Body of pancreas (tissue), 4 donors: ENCODE results near the gene CLSTN2. TPM values are rescaled to one million over a fixed set of nuclear protein-coding genes. Genes with fewer than 3 reads are reported as not detected.

ENCODE experiments used
- ATAC-seq: fragments of 150-250 bp; one replicate; pipeline ENCODE4 v1.9.1; 2016
- DNase-seq, 4 donors: peaks; one replicate each; pipeline ENCODE4 v3.0.0-alpha.2; 2019
- H3K27ac ChIP-seq, 4 donors: fragments of 200-600 bp; sonication (generic); 1 replicate in 3 of 4; 2 replicates in 1 of 4; pipeline versions ENCODE4 v1.5.1 to v1.6.1; 2016 to 2019; ENCODE audit warnings: mild to moderate bottlenecking in 1 of 4, mixed read lengths in 1 of 4, moderate library complexity in 1 of 4
- H3K27me3 ChIP-seq, 2 donors: fragments of 200-600 bp; sonication (generic); one replicate each; pipeline ENCODE4 v1.6.0; 2016; ENCODE audit warnings: mild to moderate bottlenecking in 1 of 2
- H3K36me3 ChIP-seq, 2 donors: fragments of 200-600 bp; sonication (generic); replicated peaks in 1 of 2; 2 replicates each; pipeline ENCODE4 v1.5.1; 2016; ENCODE audit warnings: low read depth in 2 of 2; ENCODE audit not compliant: insufficient read depth in 1 of 2
- H3K4me1 ChIP-seq: fragments of 200-600 bp; sonication (generic); one replicate; pipeline ENCODE4 v1.6.0; 2016
- H3K4me3 ChIP-seq, 2 donors: fragments of 200-600 bp; sonication (generic); 1 replicate in 1 of 2; 2 replicates in 1 of 2; pipeline ENCODE4 v1.5.1; 2016 to 2019
- H3K9me3 ChIP-seq, 3 donors: fragments of 200-600 bp; sonication (generic); 1 replicate in 2 of 3; 2 replicates in 1 of 3; pipeline ENCODE4 v1.5.1; 2016
- CTCF ChIP-seq, 7 experiments: fragments of 450-650 bp in 4 of 7; fragments of 200-600 bp in 3 of 7; sonication (generic) in 3 of 7; IDR thresholded peaks; one replicate each; pipeline ENCODE4 v1.5.1; 2016 to 2019; ENCODE audit warnings: antibody characterized with exemption in 7 of 7
- POLR2A ChIP-seq, 3 donors: fragments of 450-650 bp; IDR thresholded peaks; one replicate each; pipeline ENCODE4 v1.6.1; 2016; ENCODE audit warnings: antibody characterized with exemption in 3 of 3, mild to moderate bottlenecking in 2 of 3
- WGBS, 2 donors: methylation state at CpG; one replicate each; pipeline ENCODE4 v1.1.5; 2017; 5-methylcytosine and 5-hydroxymethylcytosine counted together
- intact Hi-C: fragments of 100-400 bp; cut with DNase I; formaldehyde crosslinking; loops from one replicate; pipeline ENCODE4 v1.15.1; 2023
- total RNA-seq, 2 donors: library from RNA; depleted of rRNA; stranded (reverse); fragments of >200 nt; gene quantifications; one replicate each; pipeline ENCODE4 v1.1.0, GENCODE V29; 2016

Gene CLSTN2
- total RNA-seq, 2 donors from 2014 or later = 14.5 to 14.8 TPM

GRCh38 chr3:140433431-140433830, 498.4 kb downstream of the CLSTN2 start:
- intact Hi-C loops = no loop called here
- no peak for DNase-seq
- Histone ChIP-seq H3K4me3 (no peak overlapping the region), H3K36me3 (no peaks in the 10 kb centered on the region), H3K27ac (no peak overlapping the region), H3K9me3 (no peaks in the 10 kb centered on the region), H3K27me3 (no peaks in the 10 kb centered on the region), H3K4me1 (no peaks in the 10 kb centered on the region)
- 90 to 100% methylated on average over 2 of the region's 2 CpGs for WGBS, 2 donors
- TF ChIP-seq POLR2A (IDR thresholded peaks at IDR 0.05) (no peak), CTCF (IDR thresholded peaks at IDR 0.05) (no peak)
- no peak for ATAC-seq

- WGBS, 2 donors = 82 to 89% methylated on average over 5 of the region's 5 CpGs
- TF ChIP-seq CTCF (IDR thresholded peaks at IDR 0.05) = no peak
- DNase-seq (no peak), ATAC-seq (no peak)
- intact Hi-C loops = no loop called here
- Histone ChIP-seq H3K4me3 (no peak overlapping the region), H3K9me3 (no peaks in the 10 kb centered on the region), H3K27ac (no peak overlapping the region), H3K36me3 (no peaks in the 10 kb centered on the region), H3K4me1 (no peaks in the 10 kb centered on the region), H3K27me3 (no peaks in the 10 kb centered on the region)
These were observed 499.4 kb downstream of the CLSTN2 start for GRCh38 chr3:140434261-140434905.

- no peak for ATAC-seq
- H3K4me1 ChIP-seq = no peaks in the 10 kb centered on the region
- TF ChIP-seq CTCF (IDR thresholded peaks at IDR 0.05) = no peak
- TF ChIP-seq POLR2A (IDR thresholded peaks at IDR 0.05) = no peak
- H3K27me3 ChIP-seq = no peaks in the 10 kb centered on the region
- no peak for DNase-seq
- H3K9me3 ChIP-seq = no peaks in the 10 kb centered on the region
- 90 to 94% methylated on average over 4 of the region's 4 CpGs for WGBS, 2 donors
- no peak overlapping the region for H3K4me3 ChIP-seq
- H3K36me3 ChIP-seq = no peaks in the 10 kb centered on the region
- intact Hi-C loops = no loop called here
- H3K27ac ChIP-seq = no peak overlapping the region
These were observed 501.4 kb downstream of the CLSTN2 start for GRCh38 chr3:140436421-140436820.

GRCh38 chr3:140438736-140439470, 503.9 kb downstream of the CLSTN2 start:
- ATAC-seq = no peak
- 77% methylated on average over 6 of the region's 6 CpGs for WGBS, 2 donors
- TF ChIP-seq POLR2A (IDR thresholded peaks at IDR 0.05) (no peak), CTCF (IDR thresholded peaks at IDR 0.05) (no peak)

DNA sequence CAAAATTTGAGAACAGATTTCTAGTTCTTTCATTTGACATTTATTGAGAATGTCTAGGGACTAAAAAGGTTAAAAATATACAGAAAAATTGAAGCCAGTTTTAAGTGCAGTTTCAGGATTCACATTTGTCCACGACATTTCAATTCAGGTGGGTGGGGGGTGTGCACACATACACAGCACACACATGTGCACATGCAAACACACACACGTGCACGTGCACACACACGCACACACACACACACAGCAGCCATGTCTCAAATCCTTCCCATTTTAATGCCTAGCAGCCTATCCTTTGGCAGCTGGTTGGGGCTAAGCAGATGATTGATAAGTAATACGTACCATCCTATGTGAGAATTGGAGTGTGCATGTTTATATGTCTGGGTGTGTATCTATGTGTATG, 504.5 kb downstream of the CLSTN2 start:
- Histone ChIP-seq H3K27ac (no peak overlapping the region), H3K4me3 (no peak overlapping the region), H3K27me3 (no peaks in the 10 kb centered on the region), H3K36me3 (no peaks in the 10 kb centered on the region), H3K4me1 (no peaks in the 10 kb centered on the region), H3K9me3 (no peaks in the 10 kb centered on the region)
- TF ChIP-seq POLR2A (IDR thresholded peaks at IDR 0.05) (no peak), CTCF (IDR thresholded peaks at IDR 0.05) (no peak)
- DNase-seq (no peak), ATAC-seq (no peak)
- 67 to 86% methylated on average over 5 of the region's 5 CpGs for WGBS, 2 donors
- intact Hi-C loops = no loop called here

More at GRCh38 chr3:140438736-140439470, 503.9 kb downstream of the CLSTN2 start:
- H3K4me1 ChIP-seq = no peaks in the 10 kb centered on the region
- no peak overlapping the region for H3K4me3 ChIP-seq
- no peaks in the 10 kb centered on the region for H3K36me3 ChIP-seq
- H3K9me3 ChIP-seq = no peaks in the 10 kb centered on the region
- intact Hi-C loops = no loop called here
- H3K27ac ChIP-seq = no peak overlapping the region
- DNase-seq = no peak
- no peaks in the 10 kb centered on the region for H3K27me3 ChIP-seq
